ENCODE data around the gene GLP1R.

The GLP1R gene

DNA sequence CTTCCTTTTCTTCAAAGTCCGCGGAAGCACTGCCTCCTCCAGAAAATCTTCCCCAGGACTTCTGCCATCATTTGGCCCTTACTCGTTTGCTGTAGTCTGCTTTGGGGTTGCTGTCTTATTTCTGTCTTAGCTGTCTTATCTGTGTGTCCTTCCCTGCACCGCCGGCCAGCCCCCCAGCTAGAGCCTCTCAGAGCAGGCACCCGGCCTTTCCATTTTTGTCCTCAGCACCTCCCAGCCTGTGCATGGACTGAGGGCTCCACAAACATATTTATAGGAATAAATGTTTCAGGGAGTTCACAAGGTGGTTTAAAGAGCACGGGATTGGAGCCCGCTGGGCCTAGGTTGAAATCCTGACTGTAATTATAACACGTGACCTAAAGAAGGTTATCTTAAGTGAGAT, 8.1 kb downstream of the GLP1R start:
- TF ChIP-seq, protein P1, sequence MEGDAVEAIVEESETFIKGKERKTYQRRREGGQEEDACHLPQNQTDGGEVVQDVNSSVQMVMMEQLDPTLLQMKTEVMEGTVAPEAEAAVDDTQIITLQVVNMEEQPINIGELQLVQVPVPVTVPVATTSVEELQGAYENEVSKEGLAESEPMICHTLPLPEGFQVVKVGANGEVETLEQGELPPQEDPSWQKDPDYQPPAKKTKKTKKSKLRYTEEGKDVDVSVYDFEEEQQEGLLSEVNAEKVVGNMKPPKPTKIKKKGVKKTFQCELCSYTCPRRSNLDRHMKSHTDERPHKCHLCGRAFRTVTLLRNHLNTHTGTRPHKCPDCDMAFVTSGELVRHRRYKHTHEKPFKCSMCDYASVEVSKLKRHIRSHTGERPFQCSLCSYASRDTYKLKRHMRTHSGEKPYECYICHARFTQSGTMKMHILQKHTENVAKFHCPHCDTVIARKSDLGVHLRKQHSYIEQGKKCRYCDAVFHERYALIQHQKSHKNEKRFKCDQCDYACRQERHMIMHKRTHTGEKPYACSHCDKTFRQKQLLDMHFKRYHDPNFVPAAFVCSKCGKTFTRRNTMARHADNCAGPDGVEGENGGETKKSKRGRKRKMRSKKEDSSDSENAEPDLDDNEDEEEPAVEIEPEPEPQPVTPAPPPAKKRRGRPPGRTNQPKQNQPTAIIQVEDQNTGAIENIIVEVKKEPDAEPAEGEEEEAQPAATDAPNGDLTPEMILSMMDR (IDR thresholded peaks at IDR 0.05; ENCODE audit: insufficient read depth, low read length, poor library complexity, severe bottlenecking), result no peak
- Histone ChIP-seq H3K27me3 (replicated peaks; ENCODE audit: control insufficient read depth, insufficient read depth, low read length) (no peaks in the 10 kb centered on the region; the same call in 1 of the 2 replicates), H3K36me3 (ENCODE audit: control insufficient read depth, insufficient read depth, low read length) (no peaks in the 10 kb centered on the region), H3K4me3 (replicated peaks; ENCODE audit: low read depth, low read length) (no peak overlapping the region)
- no peak for DNase-seq (ENCODE audit: extremely low read depth, insufficient read length)

DNA sequence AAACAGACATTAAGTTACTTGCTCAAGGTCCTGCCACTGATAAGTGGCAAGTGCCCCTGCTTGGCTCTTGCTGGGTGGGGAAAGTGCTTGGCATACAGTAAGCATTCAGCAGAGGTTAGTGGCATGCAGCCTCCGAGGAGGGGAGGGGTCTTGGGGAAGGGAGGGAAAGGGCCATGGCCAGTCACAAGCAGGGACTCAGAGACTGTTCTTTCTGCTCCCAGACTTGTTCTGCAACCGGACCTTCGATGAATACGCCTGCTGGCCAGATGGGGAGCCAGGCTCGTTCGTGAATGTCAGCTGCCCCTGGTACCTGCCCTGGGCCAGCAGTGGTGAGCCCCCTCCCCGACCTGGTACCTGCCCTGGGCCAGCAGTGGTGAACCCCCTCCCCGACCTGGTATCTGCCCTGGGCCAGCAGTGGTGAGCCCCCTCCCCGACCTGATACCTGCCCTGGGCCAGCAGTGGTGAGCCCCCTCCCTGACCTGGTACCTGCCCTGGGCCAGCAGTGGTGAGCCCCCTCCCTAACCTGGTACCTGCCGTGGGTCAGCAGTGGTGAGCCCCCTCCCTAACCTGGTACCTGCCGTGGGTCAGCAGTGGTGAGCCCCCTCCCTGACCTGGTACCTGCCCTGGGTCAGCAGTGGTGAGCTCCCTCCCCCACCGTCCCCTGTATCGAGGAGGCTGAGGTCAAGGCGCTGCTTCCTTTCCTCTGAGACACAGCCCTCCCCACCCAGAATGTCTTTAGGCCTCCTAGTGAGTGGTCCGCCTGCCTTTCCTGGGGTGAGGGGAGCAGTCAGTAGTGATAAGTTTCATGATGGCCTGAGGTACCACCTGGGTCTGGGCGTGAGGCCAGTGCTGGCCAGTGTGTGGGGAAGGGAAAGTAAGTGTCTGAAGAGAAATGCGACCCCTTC, 8.9 kb downstream of the GLP1R start:
- Histone ChIP-seq H3K36me3 (ENCODE audit: control insufficient read depth, insufficient read depth, low read length) (no peaks in the 10 kb centered on the region), H3K27me3 (replicated peaks; ENCODE audit: control insufficient read depth, insufficient read depth, low read length) (no peaks in the 10 kb centered on the region; the same call in 1 of the 2 replicates), H3K4me3 (replicated peaks; ENCODE audit: low read depth, low read length) (no peak overlapping the region)
- no peak for DNase-seq (ENCODE audit: extremely low read depth, insufficient read length)
- TF ChIP-seq, protein P1 (IDR thresholded peaks at IDR 0.05; ENCODE audit: insufficient read depth, low read length, poor library complexity, severe bottlenecking), result no peak

GRCh38 chr6:39058471-39059147, 10.0 kb downstream of the GLP1R start:
- no peaks in the 10 kb centered on the region for H3K36me3 ChIP-seq (ENCODE audit: control insufficient read depth, insufficient read depth, low read length)
- no peak for DNase-seq (ENCODE audit: extremely low read depth, insufficient read length)
- H3K4me3 ChIP-seq (replicated peaks; ENCODE audit: low read depth, low read length), result no peak overlapping the region
- H3K27me3 ChIP-seq (replicated peaks; ENCODE audit: control insufficient read depth, insufficient read depth, low read length), result no peaks in the 10 kb centered on the region; the same call in 1 of the 2 replicates
- TF ChIP-seq, protein P1 (IDR thresholded peaks at IDR 0.05; ENCODE audit: insufficient read depth, low read length, poor library complexity, severe bottlenecking), result no peak

DNA sequence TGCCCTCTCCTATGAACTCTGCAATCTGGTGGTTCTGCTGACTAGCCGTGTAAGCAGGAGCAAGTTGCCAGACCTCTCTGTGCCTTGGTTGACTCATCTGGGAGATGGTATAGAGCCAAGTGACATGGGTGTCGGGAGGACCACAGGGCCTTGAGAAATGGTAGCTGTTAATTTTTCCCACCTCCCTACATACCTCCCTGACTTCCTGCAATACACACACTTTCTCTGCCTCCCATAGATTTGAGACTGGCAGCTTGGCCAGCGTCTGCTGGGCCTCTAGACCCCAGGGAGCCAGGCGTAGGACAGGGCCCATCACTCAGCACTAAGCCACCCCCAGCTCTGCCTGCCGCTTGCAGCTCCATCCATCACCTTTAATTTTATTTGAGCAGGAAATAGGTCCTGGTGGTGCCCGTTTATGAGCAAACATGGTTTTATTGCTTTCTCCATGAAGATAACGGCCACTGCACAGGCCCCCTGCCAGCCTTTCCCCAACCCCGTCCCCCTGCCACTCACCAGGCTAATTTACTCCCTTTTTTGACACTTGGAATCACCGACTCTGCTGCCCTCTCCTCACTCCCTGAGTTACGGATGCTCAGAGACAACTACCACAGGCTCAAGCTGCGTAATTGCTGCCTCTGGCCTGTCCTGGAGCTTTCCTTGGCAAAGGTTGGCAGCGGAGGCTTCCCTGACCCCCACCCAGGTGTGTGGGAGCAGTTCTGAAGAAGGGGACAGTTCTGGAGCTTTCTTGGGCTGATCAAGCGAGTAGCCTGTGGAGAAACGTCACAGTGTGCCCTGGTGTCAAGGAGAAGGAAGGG, 11.1 kb downstream of the GLP1R start:
- no peaks in the 10 kb centered on the region for H3K36me3 ChIP-seq (ENCODE audit: control insufficient read depth, insufficient read depth, low read length)
- TF ChIP-seq, protein P1 (IDR thresholded peaks at IDR 0.05; ENCODE audit: insufficient read depth, low read length, poor library complexity, severe bottlenecking), result no peak
- no peak overlapping the region for H3K4me3 ChIP-seq (replicated peaks; ENCODE audit: low read depth, low read length)
- no peaks in the 10 kb centered on the region; the same call in 1 of the 2 replicates for H3K27me3 ChIP-seq (replicated peaks; ENCODE audit: control insufficient read depth, insufficient read depth, low read length)
- DNase-seq (ENCODE audit: extremely low read depth, insufficient read length), result no peak

DNA sequence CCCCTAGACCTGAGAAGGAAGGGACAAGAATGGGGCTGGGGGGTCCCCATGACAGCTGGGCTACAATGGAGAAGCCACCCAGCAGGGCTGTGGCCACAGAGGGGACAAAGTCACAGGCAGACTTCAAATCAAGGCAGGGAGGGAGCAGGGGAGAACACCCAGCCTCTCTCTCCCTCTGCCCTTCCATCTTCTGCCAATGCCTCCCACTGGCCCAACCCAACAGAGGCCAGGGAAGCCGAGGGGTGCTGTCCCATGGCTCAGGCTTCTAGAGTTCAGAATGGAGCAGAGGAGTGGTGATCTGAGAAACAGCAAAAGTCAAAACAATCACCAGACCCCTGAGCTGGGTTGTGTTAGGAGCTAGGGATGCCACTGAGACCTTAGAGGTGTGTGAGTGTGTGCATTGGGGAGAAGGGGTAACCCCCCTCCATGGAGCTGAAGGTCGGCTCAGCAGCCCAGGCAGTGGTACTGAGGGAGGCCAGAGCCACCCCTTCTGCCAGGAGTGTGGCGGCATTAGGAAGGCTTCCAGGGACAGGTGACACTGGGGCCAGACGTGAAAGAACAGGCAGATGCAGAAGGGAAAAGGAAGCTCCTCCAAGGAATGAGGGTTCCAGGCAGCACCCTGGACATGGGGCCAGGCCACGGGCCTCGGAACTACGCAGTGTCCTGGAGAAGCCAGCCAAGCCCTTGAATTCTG, 12.0 kb downstream of the GLP1R start:
- H3K36me3 ChIP-seq (ENCODE audit: control insufficient read depth, insufficient read depth, low read length), result no peaks in the 10 kb centered on the region
- H3K4me3 ChIP-seq (replicated peaks; ENCODE audit: low read depth, low read length), result no peak overlapping the region
- no peak for DNase-seq (ENCODE audit: extremely low read depth, insufficient read length)
- TF ChIP-seq, protein P1 (IDR thresholded peaks at IDR 0.05; ENCODE audit: insufficient read depth, low read length, poor library complexity, severe bottlenecking), result no peak
- H3K27me3 ChIP-seq (replicated peaks; ENCODE audit: control insufficient read depth, insufficient read depth, low read length), result no peaks in the 10 kb centered on the region; the same call in none of the 2 replicates

Measured in GM06990 (cell line).